H1 (cell line): ENCODE data around the gene ITPKB. TPM values are rescaled to one million over a fixed set of nuclear protein-coding genes. Genes with fewer than 3 reads are reported as not detected.

Experiments used
- CTCF ChIA-PET: fragments of 300-600 bp; sonication (Branson Sonifier 250); formaldehyde crosslinking; loops from one replicate; lab custom pipeline; 2021; ENCODE audit not compliant: partially characterized antibody; lab: Charles Lee
- POLR2A ChIA-PET: fragments of 300-600 bp; sonication (Branson Sonifier 250); formaldehyde crosslinking; loops from one replicate; lab custom pipeline; 2021; ENCODE audit warnings: inconsistent platforms; ENCODE audit not compliant: partially characterized antibody; lab: Charles Lee
- DNase-seq, 2 experiments: peaks; one replicate each; pipeline versions ENCODE4 v3.0.0 to v3.0.0-alpha.2; 2010 to 2022; ENCODE audit warnings: low spot score in 2 of 2, low read depth in 1 of 2, mixed read lengths in 1 of 2
- FAIRE-seq: peaks from 2 replicates; lab custom pipeline; 2011; peaks lifted over from hg19 to GRCh38; lab: Jason Lieb, UNC
- H2AFZ ChIP-seq: 2 replicates; pipeline ENCODE4 v1.8.1; 2012; ENCODE audit warnings: low read length, inconsistent platforms
- H2AK5ac ChIP-seq: 2 replicates; pipeline ENCODE4 v1.6.1; 2013; ENCODE audit warnings: low read depth, low read length
- H2BK120ac ChIP-seq: replicated peaks from 2 replicates; pipeline ENCODE3; 2013; ENCODE audit warnings: low read depth, low read length, inconsistent platforms
- H2BK12ac ChIP-seq: 2 replicates; pipeline ENCODE4 v1.6.1; 2013; ENCODE audit warnings: low read depth, low read length
- H2BK15ac ChIP-seq: 2 replicates; pipeline ENCODE4 v1.6.1; 2013; ENCODE audit warnings: low read length
- H2BK20ac ChIP-seq: 2 replicates; pipeline ENCODE4 v1.6.1; 2013; ENCODE audit warnings: low read length
- H2BK5ac ChIP-seq: 2 replicates; pipeline ENCODE4 v1.6.1; 2013; ENCODE audit warnings: low read depth, low read length
- H3K14ac ChIP-seq: 2 replicates; pipeline ENCODE4 v1.6.1; 2013; ENCODE audit warnings: inconsistent platforms; ENCODE audit not compliant: insufficient read length
- H3K18ac ChIP-seq: 2 replicates; pipeline ENCODE4 v1.6.1; 2013; ENCODE audit warnings: low read length; ENCODE audit errors: extremely low read depth
- H3K23ac ChIP-seq: 2 replicates; pipeline ENCODE4 v1.6.1; 2013; ENCODE audit warnings: inconsistent platforms; ENCODE audit not compliant: insufficient read length
- H3K23me2 ChIP-seq: 2 replicates; pipeline ENCODE4 v1.6.1; 2013; ENCODE audit warnings: low read depth, low read length
- H3K27ac ChIP-seq: 2 replicates; pipeline ENCODE4 v1.6.1; 2011; ENCODE audit warnings: low read depth, low read length, inconsistent platforms
- H3K27me3 ChIP-seq, 4 experiments: replicated peaks in 1 of 4; 1 replicate in 1 of 4; 2 replicates in 3 of 4; pipeline versions ENCODE4 v1.6.1 to v1.8.1; 2011 to 2013; ENCODE audit warnings: low read length in 3 of 4, mild to moderate bottlenecking in 3 of 4, inconsistent platforms in 2 of 4, mixed read lengths in 2 of 4, moderate library complexity in 1 of 4; ENCODE audit not compliant: control insufficient read depth in 3 of 4, insufficient read depth in 3 of 4; ENCODE audit errors: extremely low read depth in 1 of 4
- H3K36me3 ChIP-seq, 4 experiments: 2 replicates each; pipeline versions ENCODE4 v1.6.1 to v1.8.1; 2011 to 2013; ENCODE audit warnings: mild to moderate bottlenecking in 4 of 4, low read length in 3 of 4, moderate library complexity in 2 of 4, control low read depth in 1 of 4, inconsistent platforms in 1 of 4; ENCODE audit not compliant: insufficient read depth in 4 of 4, control insufficient read depth in 2 of 4
- H3K4ac ChIP-seq: replicated peaks from 2 replicates; pipeline ENCODE3; 2013; ENCODE audit warnings: low read length, low read depth, mixed read lengths, inconsistent platforms; ENCODE audit not compliant: insufficient read length
- H3K4me1 ChIP-seq, 4 experiments: replicated peaks in 1 of 4; 1 replicate in 1 of 4; 2 replicates in 3 of 4; pipeline versions ENCODE4 v1.6.1 to v1.8.1; 2011 to 2013; ENCODE audit warnings: low read length in 3 of 4, inconsistent platforms in 2 of 4, mixed read lengths in 1 of 4; ENCODE audit not compliant: insufficient read depth in 4 of 4, control insufficient read depth in 3 of 4
- H3K4me2 ChIP-seq, 2 experiments: 2 replicates each; pipeline versions ENCODE4 v1.6.1 to v1.8.1; 2011 to 2013; ENCODE audit warnings: low read depth in 2 of 2, low read length in 2 of 2, control low read depth in 1 of 2, inconsistent platforms in 1 of 2, mild to moderate bottlenecking in 1 of 2; ENCODE audit not compliant: insufficient read depth in 1 of 2
- H3K4me3 ChIP-seq, 4 experiments: fragments of 200-600, 300-600 bp in 1 of 4; sonication (generic), shearing (Covaris generic), sonication (Bioruptor Twin) in 1 of 4; 2 replicates each; pipeline versions ENCODE4 v1.5.1 to v1.8.1; 2011 to 2016; ENCODE audit warnings: low read length in 4 of 4, low read depth in 3 of 4, control low read depth in 2 of 4, inconsistent platforms in 2 of 4, mild to moderate bottlenecking in 2 of 4, mixed read lengths in 1 of 4, moderate library complexity in 1 of 4; ENCODE audit not compliant: insufficient read depth in 2 of 4; ENCODE audit errors: extremely low read depth in 1 of 4
- H3K56ac ChIP-seq: replicated peaks from 2 replicates; pipeline ENCODE3; 2013; ENCODE audit warnings: low read depth, mild to moderate bottlenecking, mixed read lengths, low read length, inconsistent platforms; ENCODE audit not compliant: insufficient read length
- H3K79me1 ChIP-seq: 2 replicates; pipeline ENCODE4 v1.6.1; 2013; ENCODE audit warnings: low read depth, low read length, control low read depth
- H3K79me2 ChIP-seq, 2 experiments: 2 replicates each; pipeline versions ENCODE4 v1.6.1 to v1.8.1; 2012 to 2013; ENCODE audit warnings: low read length in 2 of 2, mild to moderate bottlenecking in 2 of 2, inconsistent platforms in 1 of 2; ENCODE audit not compliant: insufficient read depth in 2 of 2, control insufficient read depth in 1 of 2
- H3K9ac ChIP-seq, 4 experiments: replicated peaks in 1 of 4; 1 replicate in 1 of 4; 2 replicates in 3 of 4; pipeline versions ENCODE4 v1.6.1 to v1.8.1; 2011 to 2013; ENCODE audit warnings: low read depth in 3 of 4, low read length in 3 of 4, control low read depth in 2 of 4, mild to moderate bottlenecking in 2 of 4, moderate library complexity in 2 of 4, inconsistent platforms in 1 of 4; ENCODE audit errors: extremely low read depth in 1 of 4
- H3K9me3 ChIP-seq, 2 experiments: 2 replicates each; pipeline versions ENCODE4 v1.6.1 to v1.8.1; 2012 to 2013; ENCODE audit warnings: mild to moderate bottlenecking in 2 of 2, moderate library complexity in 2 of 2, control low read depth in 1 of 2, inconsistent platforms in 1 of 2, low read depth in 1 of 2, low read length in 1 of 2, mixed read lengths in 1 of 2; ENCODE audit not compliant: insufficient read depth in 2 of 2
- H4K20me1 ChIP-seq, 2 experiments: replicated peaks in 1 of 2; 2 replicates each; pipeline versions ENCODE3 to v1.8.1; 2011 to 2013; ENCODE audit warnings: inconsistent platforms in 2 of 2, low read length in 2 of 2, mild to moderate bottlenecking in 1 of 2; ENCODE audit not compliant: insufficient read depth in 2 of 2, control insufficient read depth in 1 of 2
- H4K5ac ChIP-seq: 2 replicates; pipeline ENCODE4 v1.6.1; 2013; ENCODE audit warnings: low read length, low read depth, mixed read lengths, inconsistent platforms; ENCODE audit not compliant: insufficient read length
- H4K8ac ChIP-seq: 2 replicates; pipeline ENCODE4 v1.8.0; 2013; ENCODE audit warnings: mild to moderate bottlenecking, moderate library complexity, low read length, inconsistent platforms; ENCODE audit not compliant: insufficient read depth; ENCODE audit errors: extremely low read depth
- H4K91ac ChIP-seq: replicated peaks from 2 replicates; pipeline ENCODE3; 2013; ENCODE audit warnings: low read length, mixed read lengths, inconsistent platforms; ENCODE audit not compliant: insufficient read length
- SP2 ChIP-seq: IDR thresholded peaks from 2 replicates; pipeline ENCODE4 v1.6.1; 2012; ENCODE audit warnings: mild to moderate bottlenecking, low read length, inconsistent platforms
- SUZ12 ChIP-seq: fragments of 200-600 bp; sonication (generic); IDR thresholded peaks from 2 replicates; pipeline ENCODE4 v1.6.1; 2012; ENCODE audit warnings: mild to moderate bottlenecking, inconsistent platforms, low read length, moderate library complexity, mixed read lengths
- WGBS, 2 experiments: shearing (Covaris generic) in 1 of 2; methylation state at CpG; one replicate each; pipeline versions ENCODE4 v1.1.6 to v1.1.7; 2013 to 2015; ENCODE audit warnings: low lambda C conversion rate in 2 of 2, mixed read lengths in 2 of 2, inconsistent platforms in 1 of 2, low coverage in 1 of 2, missing lambda C conversion rate in 1 of 2; ENCODE audit not compliant: insufficient replicate concordance in 2 of 2, insufficient coverage in 1 of 2, insufficient read length in 1 of 2; ENCODE audit errors: extremely low coverage in 1 of 2, missing lambda C conversion rate in 1 of 2; 5-methylcytosine and 5-hydroxymethylcytosine counted together
- polyA plus RNA-seq, 7 experiments: library from polyadenylated mRNA; depleted of rRNA in 3 of 7; stranded (reverse) in 5 of 7; unstranded in 2 of 7; fragments of >200 nt in 5 of 7; fragments of 200-250 nt in 2 of 7; gene quantifications; 1 replicate in 5 of 7; 2 replicates in 1 of 7; 4 replicates in 1 of 7; pipeline versions ENCODE4 v1.2.1 to v1.2.3, GENCODE V29; 2011 to 2013; ENCODE audit warnings: missing spikeins in 2 of 7, mixed read lengths in 2 of 7
- total RNA-seq: library from RNA; stranded (reverse); fragmentation: NEBNext Ultra II Directional; extraction: Animal tissue kit (Norgen Biotek cat#: 25700); gene quantifications from 2 replicates; pipeline ENCODE4 v1.2.1, GENCODE V29; 2021

ITPKB gene
- total and polyA plus RNA-seq, 2 of the 8 experiments (the other 6 are each of a cell fraction or from before 2014, with no cell fraction given), result 1.7 to 4.8 TPM

DNA sequence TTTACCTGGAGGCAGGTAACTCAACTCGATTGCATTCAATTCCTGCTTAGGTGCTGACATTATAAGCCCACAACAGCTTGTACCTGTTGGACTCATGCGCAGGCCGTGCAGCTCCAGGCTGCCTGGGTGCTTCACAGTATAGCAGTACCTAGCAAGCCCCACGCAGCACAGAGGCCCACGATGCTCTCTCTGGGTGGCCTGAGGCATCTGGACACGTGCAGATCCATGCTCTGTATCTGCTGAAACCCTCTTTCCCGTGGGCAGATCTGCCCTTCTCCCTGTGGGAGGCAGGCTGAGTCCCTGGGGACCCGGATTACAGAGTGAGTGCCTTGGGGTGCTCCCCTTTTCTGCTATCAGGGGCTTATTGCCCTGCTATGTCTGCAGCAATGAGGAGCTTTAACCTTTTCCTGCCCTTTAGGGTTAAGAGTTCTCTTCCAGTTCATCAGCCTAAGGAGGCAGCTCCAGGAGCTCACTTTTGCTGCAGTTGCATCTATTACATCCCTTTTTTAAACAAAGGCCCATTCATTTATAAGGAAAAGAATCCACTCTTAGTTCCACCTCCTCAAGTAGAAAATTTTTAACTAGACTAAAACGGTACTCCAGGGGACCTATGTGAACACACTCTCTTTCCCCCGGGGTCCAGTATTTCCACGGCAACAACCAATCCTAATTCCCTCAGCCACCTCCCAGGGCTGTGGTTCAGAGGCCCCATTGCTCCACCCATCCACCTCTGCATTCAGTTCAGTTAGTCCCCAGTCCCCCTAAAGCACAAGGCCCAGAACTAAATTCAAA lies 19.3 kb downstream of the ITPKB start:
- no peaks in the 10 kb centered on the region for H3K79me2 ChIP-seq
- 78% methylated on average over 11 of the region's 11 CpGs; no CpG with 5 or more reads in 1 of the 2 experiments for WGBS, 2 experiments
- H3K56ac ChIP-seq, result no peak overlapping the region
- H3K18ac ChIP-seq, result no peak overlapping the region
- no peak overlapping the region for H3K4ac ChIP-seq
- H2BK20ac ChIP-seq, result 0 out of 2 replicates have a peak overlapping the region, but pooled peaks have one; percentile 72
- FAIRE-seq (no peak), DNase-seq (no peak)
- no peaks in the 10 kb centered on the region for H3K36me3 ChIP-seq
- no peaks in the 10 kb centered on the region; a peak in 1 of 7 replicates for H3K27me3 ChIP-seq
- no peak overlapping the region for H2AFZ ChIP-seq
- H3K4me3 ChIP-seq, result no peak overlapping the region
- peak overlapping the region; percentile 45 for H4K8ac ChIP-seq
- H4K20me1 ChIP-seq, result no peaks in the 10 kb centered on the region
- ChIA-PET POLR2A (no interaction called here), CTCF (interaction anchor here (1.1 to 3.0 kb wide), 4 partner anchors 9 to 71 kb away, joined by 3 to 11 read pairs (median 3); no protein-coding TSS in a partner anchor)
- H2BK15ac ChIP-seq, result no peak overlapping the region
- no peaks in the 10 kb centered on the region for H3K79me1 ChIP-seq
- peaks cover 14 to 21% (median 18%) of the 10 kb centered on the region in 4 experiments for H3K4me1 ChIP-seq
- no peak overlapping the region for H3K23ac ChIP-seq
- TF ChIP-seq SUZ12 (no peak), SP2 (no peak)
- H2BK120ac ChIP-seq, result no peak overlapping the region
- no peaks in the 10 kb centered on the region for H3K9me3 ChIP-seq
- H2BK12ac ChIP-seq, result no peak overlapping the region
- no peak overlapping the region for H3K4me2 ChIP-seq
- peak overlapping the region; percentile 34 for H4K91ac ChIP-seq
- no peak overlapping the region for H4K5ac ChIP-seq
- no peak overlapping the region for H3K9ac ChIP-seq
- no peak overlapping the region for H3K27ac ChIP-seq
- H2BK5ac ChIP-seq, result no peak overlapping the region
- H2AK5ac ChIP-seq, result no peak overlapping the region
- H3K14ac ChIP-seq, result no peak overlapping the region
- H3K23me2 ChIP-seq, result no peaks in the 10 kb centered on the region; the same call in none of the 2 replicates
